Measurements from ENCODE around the gene WDR38.
A peak's percentile ranks its signal among the peaks of the same experiment; 100 is the strongest.
"Not testable (repeated sequence)": the region's sequence is repeated elsewhere in the genome, so short reads cannot be mapped to it uniquely, and the experiment has no call there.

WDR38 gene

GRCh38 chr9:124818431-124819281 lies 34.6 kb upstream of the WDR38 start:
- H3K27me3 Mint-ChIP-seq (ENCODE audit: low read depth): peaks cover 4% of the 10 kb centered on the region
- peaks cover 9% of the 10 kb centered on the region for H3K4me1 Mint-ChIP-seq (ENCODE audit: low read depth)
- H3K27ac Mint-ChIP-seq: peak overlapping the region; percentile 4
- peak; percentile 55 for DNase-seq (ENCODE audit: low spot score)
- no peaks in the 10 kb centered on the region for H3K36me3 Mint-ChIP-seq (ENCODE audit: low read depth)
- no peak overlapping the region for H3K4me3 Mint-ChIP-seq
- H3K9me3 Mint-ChIP-seq: no peaks in the 10 kb centered on the region

- H3K27me3 Mint-ChIP-seq (ENCODE audit: low read depth): peaks cover 4% of the 10 kb centered on the region
- H3K4me3 Mint-ChIP-seq: no peak overlapping the region
- no peak overlapping the region for H3K27ac Mint-ChIP-seq
- no peaks in the 10 kb centered on the region for H3K36me3 Mint-ChIP-seq (ENCODE audit: low read depth)
- H3K9me3 Mint-ChIP-seq: no peaks in the 10 kb centered on the region
- no peak for DNase-seq (ENCODE audit: low spot score)
- H3K4me1 Mint-ChIP-seq (ENCODE audit: low read depth): peaks cover 9% of the 10 kb centered on the region
These were observed 32.3 kb upstream of the WDR38 start for GRCh38 chr9:124820698-124821623.

- Mint-ChIP-seq H3K27me3 (ENCODE audit: low read depth) (no peaks in the 10 kb centered on the region), H3K36me3 (ENCODE audit: low read depth) (no peaks in the 10 kb centered on the region), H3K4me1 (ENCODE audit: low read depth) (no peaks in the 10 kb centered on the region), H3K9me3 (no peaks in the 10 kb centered on the region), H3K27ac (no peak overlapping the region), H3K4me3 (no peak overlapping the region)
- no peak for DNase-seq (ENCODE audit: low spot score)
These were observed 24.5 kb upstream of the WDR38 start for GRCh38 chr9:124828489-124829333.

GRCh38 chr9:124829334-124829669 lies 24.0 kb upstream of the WDR38 start:
- H3K4me3 Mint-ChIP-seq: no peak overlapping the region
- no peak overlapping the region for H3K27ac Mint-ChIP-seq
- H3K27me3 Mint-ChIP-seq (ENCODE audit: low read depth): peaks cover under 1% of the 10 kb centered on the region
- H3K36me3 Mint-ChIP-seq (ENCODE audit: low read depth): no peaks in the 10 kb centered on the region
- no peak for DNase-seq (ENCODE audit: low spot score)
- no peaks in the 10 kb centered on the region for H3K4me1 Mint-ChIP-seq (ENCODE audit: low read depth)
- no peaks in the 10 kb centered on the region for H3K9me3 Mint-ChIP-seq

GRCh38 chr9:124830593-124830992 lies 22.7 kb upstream of the WDR38 start:
- no peaks in the 10 kb centered on the region for H3K9me3 Mint-ChIP-seq
- DNase-seq (ENCODE audit: low spot score): no peak

GRCh38 chr9:124831642-124832364 lies 21.5 kb upstream of the WDR38 start:
- H3K27me3 Mint-ChIP-seq (ENCODE audit: low read depth): peaks cover 2% of the 10 kb centered on the region
- H3K9me3 Mint-ChIP-seq: no peaks in the 10 kb centered on the region
- no peak for DNase-seq (ENCODE audit: low spot score)
- no peak overlapping the region for H3K4me3 Mint-ChIP-seq
- H3K4me1 Mint-ChIP-seq (ENCODE audit: low read depth): no peaks in the 10 kb centered on the region
- H3K27ac Mint-ChIP-seq: no peak overlapping the region
- no peaks in the 10 kb centered on the region for H3K36me3 Mint-ChIP-seq (ENCODE audit: low read depth)

More at GRCh38 chr9:124830593-124830992, 22.7 kb upstream of the WDR38 start:
- Mint-ChIP-seq H3K27me3 (ENCODE audit: low read depth) (peaks cover 2% of the 10 kb centered on the region), H3K27ac (no peak overlapping the region), H3K4me3 (no peak overlapping the region), H3K4me1 (ENCODE audit: low read depth) (no peaks in the 10 kb centered on the region), H3K36me3 (ENCODE audit: low read depth) (no peaks in the 10 kb centered on the region)

- no peaks in the 10 kb centered on the region for H3K4me1 Mint-ChIP-seq (ENCODE audit: low read depth)
- DNase-seq (ENCODE audit: low spot score): no peak
- no peak overlapping the region for H3K4me3 Mint-ChIP-seq
- no peaks in the 10 kb centered on the region for H3K36me3 Mint-ChIP-seq (ENCODE audit: low read depth)
- peaks cover 10% of the 10 kb centered on the region for H3K27me3 Mint-ChIP-seq (ENCODE audit: low read depth)
- no peak overlapping the region for H3K27ac Mint-ChIP-seq
- H3K9me3 Mint-ChIP-seq: no peaks in the 10 kb centered on the region
These were observed 18.7 kb upstream of the WDR38 start for GRCh38 chr9:124834591-124834990.

- H3K4me1 Mint-ChIP-seq (ENCODE audit: low read depth): no peaks in the 10 kb centered on the region
- peaks cover 10% of the 10 kb centered on the region for H3K27me3 Mint-ChIP-seq (ENCODE audit: low read depth)
- H3K4me3 Mint-ChIP-seq: no peak overlapping the region
- no peaks in the 10 kb centered on the region for H3K36me3 Mint-ChIP-seq (ENCODE audit: low read depth)
- no peak for DNase-seq (ENCODE audit: low spot score)
- H3K27ac Mint-ChIP-seq: no peak overlapping the region
- H3K9me3 Mint-ChIP-seq: no peaks in the 10 kb centered on the region
These were observed 18.2 kb upstream of the WDR38 start for GRCh38 chr9:124835026-124835557.

GRCh38 chr9:124838132-124838531 lies 15.1 kb upstream of the WDR38 start:
- not testable (repeated sequence) for H3K27ac Mint-ChIP-seq; H3K4me1 Mint-ChIP-seq (ENCODE audit: low read depth); DNase-seq (ENCODE audit: low spot score); H3K4me3 Mint-ChIP-seq; H3K9me3 Mint-ChIP-seq; H3K36me3 Mint-ChIP-seq (ENCODE audit: low read depth)
- peaks cover 10% of the 10 kb centered on the region for H3K27me3 Mint-ChIP-seq (ENCODE audit: low read depth)

GRCh38 chr9:124838567-124839275 lies 14.5 kb upstream of the WDR38 start:
- not testable (repeated sequence) for H3K27ac Mint-ChIP-seq, H3K9me3 Mint-ChIP-seq

GRCh38 chr9:124839612-124840299 lies 13.5 kb upstream of the WDR38 start:
- peaks cover 8% of the 10 kb centered on the region for H3K27me3 Mint-ChIP-seq (ENCODE audit: low read depth)
- DNase-seq (ENCODE audit: low spot score): no peak
- H3K4me1 Mint-ChIP-seq (ENCODE audit: low read depth): no peaks in the 10 kb centered on the region
- H3K9me3 Mint-ChIP-seq: no peaks in the 10 kb centered on the region
- no peak overlapping the region for H3K4me3 Mint-ChIP-seq
- H3K27ac Mint-ChIP-seq: no peak overlapping the region
- no peaks in the 10 kb centered on the region for H3K36me3 Mint-ChIP-seq (ENCODE audit: low read depth)

More at GRCh38 chr9:124838567-124839275, 14.5 kb upstream of the WDR38 start:
- not testable (repeated sequence) for DNase-seq (ENCODE audit: low spot score); H3K4me1 Mint-ChIP-seq (ENCODE audit: low read depth); H3K36me3 Mint-ChIP-seq (ENCODE audit: low read depth); H3K4me3 Mint-ChIP-seq
- H3K27me3 Mint-ChIP-seq (ENCODE audit: low read depth): peaks cover 10% of the 10 kb centered on the region

GRCh38 chr9:124840300-124840833 lies 12.9 kb upstream of the WDR38 start:
- Mint-ChIP-seq H3K27ac (no peak overlapping the region), H3K27me3 (ENCODE audit: low read depth) (peaks cover 8% of the 10 kb centered on the region), H3K36me3 (ENCODE audit: low read depth) (no peaks in the 10 kb centered on the region), H3K9me3 (no peaks in the 10 kb centered on the region), H3K4me3 (no peak overlapping the region), H3K4me1 (ENCODE audit: low read depth) (no peaks in the 10 kb centered on the region)
- DNase-seq (ENCODE audit: low spot score): no peak
